ENCODE data around the gene ENPP6. TPM values are rescaled to one million over a fixed set of nuclear protein-coding genes. Genes with fewer than 3 reads are reported as not detected.

The ENPP6 gene
- total RNA-seq, 2 experiments from 2014 or later = not detected

GRCh38 chr4:184197536-184198082 lies 20.1 kb downstream of the ENPP6 start:
- Histone ChIP-seq H3K27ac (ENCODE audit: low read depth in 1 of 2, low read length in 2 of 2) (no peak overlapping the region), H3K9me3 (ENCODE audit: control insufficient read depth in 1 of 2, insufficient read depth in 1 of 2, low read length in 2 of 2) (no peaks in the 10 kb centered on the region), H3K36me3 (ENCODE audit: insufficient read depth, low read length) (no peaks in the 10 kb centered on the region), H3K4me3 (ENCODE audit: low read length) (no peak overlapping the region), H3K27me3 (ENCODE audit: control insufficient read depth in 1 of 2, insufficient read depth in 2 of 2, low read length in 2 of 2) (no peaks in the 10 kb centered on the region), H3K4me1 (ENCODE audit: insufficient read depth, low read length) (no peaks in the 10 kb centered on the region)
- Mint-ChIP-seq H3K27me3 (peaks cover 3% of the 10 kb centered on the region), H3K36me3 (ENCODE audit: low read depth) (no peaks in the 10 kb centered on the region), H3K4me3 (no peak overlapping the region), H3K9me3 (no peaks in the 10 kb centered on the region), H3K27ac (no peak overlapping the region), H3K4me1 (ENCODE audit: low read depth) (no peaks in the 10 kb centered on the region)
- intact Hi-C loops (cut with DNase I, micrococcal nuclease) = no loop called here
- ChIA-PET POLR2A (no interaction called here), CTCF (no interaction called here)
- DNase-seq (no peak), ATAC-seq (ENCODE audit: poor library complexity) (no peak)
- TF ChIP-seq, protein P1, sequence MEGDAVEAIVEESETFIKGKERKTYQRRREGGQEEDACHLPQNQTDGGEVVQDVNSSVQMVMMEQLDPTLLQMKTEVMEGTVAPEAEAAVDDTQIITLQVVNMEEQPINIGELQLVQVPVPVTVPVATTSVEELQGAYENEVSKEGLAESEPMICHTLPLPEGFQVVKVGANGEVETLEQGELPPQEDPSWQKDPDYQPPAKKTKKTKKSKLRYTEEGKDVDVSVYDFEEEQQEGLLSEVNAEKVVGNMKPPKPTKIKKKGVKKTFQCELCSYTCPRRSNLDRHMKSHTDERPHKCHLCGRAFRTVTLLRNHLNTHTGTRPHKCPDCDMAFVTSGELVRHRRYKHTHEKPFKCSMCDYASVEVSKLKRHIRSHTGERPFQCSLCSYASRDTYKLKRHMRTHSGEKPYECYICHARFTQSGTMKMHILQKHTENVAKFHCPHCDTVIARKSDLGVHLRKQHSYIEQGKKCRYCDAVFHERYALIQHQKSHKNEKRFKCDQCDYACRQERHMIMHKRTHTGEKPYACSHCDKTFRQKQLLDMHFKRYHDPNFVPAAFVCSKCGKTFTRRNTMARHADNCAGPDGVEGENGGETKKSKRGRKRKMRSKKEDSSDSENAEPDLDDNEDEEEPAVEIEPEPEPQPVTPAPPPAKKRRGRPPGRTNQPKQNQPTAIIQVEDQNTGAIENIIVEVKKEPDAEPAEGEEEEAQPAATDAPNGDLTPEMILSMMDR (IDR thresholded peaks at IDR 0.05) = no peak

GRCh38 chr4:184196730-184197385 lies 20.8 kb downstream of the ENPP6 start:
- DNase-seq (no peak), ATAC-seq (ENCODE audit: poor library complexity) (no peak)
- TF ChIP-seq, protein P1 (IDR thresholded peaks at IDR 0.05) = no peak
- Mint-ChIP-seq H3K4me3 (no peak overlapping the region), H3K27me3 (no peaks in the 10 kb centered on the region), H3K36me3 (ENCODE audit: low read depth) (no peaks in the 10 kb centered on the region), H3K27ac (no peak overlapping the region), H3K9me3 (no peaks in the 10 kb centered on the region), H3K4me1 (ENCODE audit: low read depth) (no peaks in the 10 kb centered on the region)
- H3K4me3 ChIP-seq (ENCODE audit: low read length) = no peak overlapping the region
- H3K36me3 ChIP-seq (ENCODE audit: insufficient read depth, low read length) = no peaks in the 10 kb centered on the region
- ChIA-PET POLR2A (no interaction called here), CTCF (no interaction called here)
- intact Hi-C loops (cut with DNase I, micrococcal nuclease) = no loop called here
- H3K27me3 ChIP-seq (ENCODE audit: control insufficient read depth in 1 of 2, insufficient read depth in 2 of 2, low read length in 2 of 2) = no peaks in the 10 kb centered on the region
- no peaks in the 10 kb centered on the region for H3K4me1 ChIP-seq (ENCODE audit: insufficient read depth, low read length)
- no peak overlapping the region for H3K27ac ChIP-seq (ENCODE audit: low read depth in 1 of 2, low read length in 2 of 2)
- H3K9me3 ChIP-seq (ENCODE audit: control insufficient read depth in 1 of 2, insufficient read depth in 1 of 2, low read length in 2 of 2) = no peaks in the 10 kb centered on the region

GRCh38 chr4:184193556-184194525 lies 23.8 kb downstream of the ENPP6 start:
- Histone ChIP-seq H3K9me3 (ENCODE audit: control insufficient read depth in 1 of 2, insufficient read depth in 1 of 2, low read length in 2 of 2) (no peaks in the 10 kb centered on the region), H3K4me3 (ENCODE audit: low read length) (no peak overlapping the region), H3K36me3 (ENCODE audit: insufficient read depth, low read length) (no peaks in the 10 kb centered on the region), H3K4me1 (ENCODE audit: insufficient read depth, low read length) (no peaks in the 10 kb centered on the region), H3K27me3 (ENCODE audit: control insufficient read depth in 1 of 2, insufficient read depth in 2 of 2, low read length in 2 of 2) (no peaks in the 10 kb centered on the region), H3K27ac (ENCODE audit: low read depth in 1 of 2, low read length in 2 of 2) (no peak overlapping the region)
- intact Hi-C loops (cut with DNase I, micrococcal nuclease) = no loop called here
- ChIA-PET POLR2A (no interaction called here), CTCF (no interaction called here)
- no peak overlapping the region for H3K4me3 Mint-ChIP-seq
- TF ChIP-seq, protein P1 (IDR thresholded peaks at IDR 0.05) = no peak
- no peaks in the 10 kb centered on the region for H3K27me3 Mint-ChIP-seq
- DNase-seq (no peak), ATAC-seq (ENCODE audit: poor library complexity) (no peak)
- no peak overlapping the region for H3K27ac Mint-ChIP-seq
- no peaks in the 10 kb centered on the region for H3K36me3 Mint-ChIP-seq (ENCODE audit: low read depth)
- no peaks in the 10 kb centered on the region for H3K9me3 Mint-ChIP-seq
- no peaks in the 10 kb centered on the region for H3K4me1 Mint-ChIP-seq (ENCODE audit: low read depth)
